ENCODE data around the gene DCP1A. TPM values are rescaled to one million over a fixed set of nuclear protein-coding genes. Genes with fewer than 3 reads are reported as not detected.
A peak's percentile ranks its signal among the peaks of the same experiment; 100 is the strongest.
"Not testable (repeated sequence)": the region's sequence is repeated elsewhere in the genome, so short reads cannot be mapped to it uniquely, and the experiment has no call there.

DCP1A gene
- total and polyA plus RNA-seq, 2 experiments from 2014 or later, result 19.3 to 32.0 TPM

DNA sequence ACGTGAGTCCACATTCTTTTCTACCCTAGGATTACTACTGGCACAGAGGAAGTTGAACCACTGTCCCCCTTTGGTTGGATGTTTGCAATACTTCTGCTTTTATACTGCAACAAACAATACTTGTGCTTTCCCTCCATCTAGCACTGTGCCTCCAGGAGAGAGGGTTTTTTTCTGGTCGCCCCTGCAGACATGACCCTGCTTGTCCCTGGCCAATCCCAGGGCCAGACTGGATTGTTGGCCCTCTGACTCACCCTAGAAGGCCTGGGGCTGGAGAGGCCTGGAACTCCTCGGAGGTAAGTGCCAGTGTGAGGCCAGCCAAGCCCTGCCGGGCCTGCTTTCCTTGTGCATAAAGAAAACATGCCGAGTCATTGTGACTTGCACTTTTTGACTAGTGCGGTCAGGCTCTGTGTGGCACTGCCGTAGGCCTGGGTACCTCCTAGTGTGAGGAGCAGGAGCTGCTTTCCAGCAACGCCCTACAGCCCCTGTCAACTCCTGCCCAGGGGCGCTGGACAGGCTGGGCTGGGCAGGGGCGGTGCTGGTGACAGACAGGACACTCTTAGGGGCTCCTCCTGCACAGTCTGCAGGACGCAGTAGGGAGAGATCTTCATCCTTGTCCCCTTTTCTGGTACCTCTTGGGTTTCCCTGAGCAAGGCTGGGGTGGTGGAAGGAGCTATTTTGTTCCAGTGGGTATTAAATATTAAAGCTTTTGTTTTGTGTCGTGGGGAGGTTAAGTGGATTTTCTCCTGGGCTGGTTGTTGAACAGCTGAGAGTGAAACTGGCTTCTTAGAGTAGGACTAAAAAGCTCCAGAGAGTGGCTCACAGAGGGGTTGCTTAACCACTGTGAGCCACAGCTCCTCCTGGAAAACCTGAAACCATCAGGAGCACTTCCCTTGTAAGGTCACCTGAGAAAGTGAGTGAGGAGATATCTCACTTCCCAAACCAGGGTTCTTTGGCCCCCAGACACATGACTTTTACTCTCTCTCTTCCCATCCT, 77.2 kb downstream of the DCP1A start:
- H3K4me3 Mint-ChIP-seq, result no peak overlapping the region
- Histone ChIP-seq H3K9me2 (ENCODE audit: insufficient read depth) (peaks cover 4% of the 10 kb centered on the region; the same call in 1 of the 2 replicates), H3K4me2 (peak overlapping the region; percentile 42; the same call in 1 of the 2 replicates), H3K27me3 (ENCODE audit: insufficient read depth) (no peaks in the 10 kb centered on the region), H3K36me3 (ENCODE audit: insufficient read depth) (no peaks in the 10 kb centered on the region), H3K4me1 (ENCODE audit: insufficient read depth) (peaks cover 11% of the 10 kb centered on the region), H3F3A (replicated peaks; ENCODE audit: low read depth) (no peaks in the 10 kb centered on the region), H3K79me2 (replicated peaks; ENCODE audit: insufficient read depth) (no peaks in the 10 kb centered on the region), H4K20me1 (replicated peaks; ENCODE audit: insufficient read depth) (no peaks in the 10 kb centered on the region), H3K4me3 (no peak overlapping the region), H2AFZ (peak overlapping the region; percentile 54), H3K27ac (ENCODE audit: low read depth) (peak overlapping the region; percentile 87)
- no peak for TF ChIP-seq POLR2AphosphoS5 (IDR thresholded peaks at IDR 0.05; ENCODE audit: low read depth)
- no peak for TF ChIP-seq NANOG (IDR thresholded peaks at IDR 0.05; ENCODE audit: borderline replicate concordance)
- TF ChIP-seq ZNF331 (CRISPR knock-in tag; IDR thresholded peaks at IDR 0.05; ENCODE audit: low read depth), result no peak
- TF ChIP-seq JUNB (IDR thresholded peaks at IDR 0.05; ENCODE audit: unreplicated experiment), result no peak
- TF ChIP-seq CREB1 (CRISPR knock-in tag; IDR thresholded peaks at IDR 0.05; ENCODE audit: low read depth), result 0 out of 2 replicates have a peak, but pooled peaks have one; percentile 14
- TF ChIP-seq, protein P1, sequence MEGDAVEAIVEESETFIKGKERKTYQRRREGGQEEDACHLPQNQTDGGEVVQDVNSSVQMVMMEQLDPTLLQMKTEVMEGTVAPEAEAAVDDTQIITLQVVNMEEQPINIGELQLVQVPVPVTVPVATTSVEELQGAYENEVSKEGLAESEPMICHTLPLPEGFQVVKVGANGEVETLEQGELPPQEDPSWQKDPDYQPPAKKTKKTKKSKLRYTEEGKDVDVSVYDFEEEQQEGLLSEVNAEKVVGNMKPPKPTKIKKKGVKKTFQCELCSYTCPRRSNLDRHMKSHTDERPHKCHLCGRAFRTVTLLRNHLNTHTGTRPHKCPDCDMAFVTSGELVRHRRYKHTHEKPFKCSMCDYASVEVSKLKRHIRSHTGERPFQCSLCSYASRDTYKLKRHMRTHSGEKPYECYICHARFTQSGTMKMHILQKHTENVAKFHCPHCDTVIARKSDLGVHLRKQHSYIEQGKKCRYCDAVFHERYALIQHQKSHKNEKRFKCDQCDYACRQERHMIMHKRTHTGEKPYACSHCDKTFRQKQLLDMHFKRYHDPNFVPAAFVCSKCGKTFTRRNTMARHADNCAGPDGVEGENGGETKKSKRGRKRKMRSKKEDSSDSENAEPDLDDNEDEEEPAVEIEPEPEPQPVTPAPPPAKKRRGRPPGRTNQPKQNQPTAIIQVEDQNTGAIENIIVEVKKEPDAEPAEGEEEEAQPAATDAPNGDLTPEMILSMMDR (conservative IDR thresholded peaks at IDR 0.05; ENCODE audit: low read depth in 2 of 2), result no peak
- no peak for TF ChIP-seq STAT1 (IDR thresholded peaks at IDR 0.05; ENCODE audit: unreplicated experiment)
- no peak for TF ChIP-seq EZH2 (IDR thresholded peaks at IDR 0.05; ENCODE audit: low read depth, unreplicated experiment)
- TF ChIP-seq EZH2phosphoT487 (IDR thresholded peaks at IDR 0.05; ENCODE audit: unreplicated experiment), result no peak
- no peaks in the 10 kb centered on the region for H3K9me3 Mint-ChIP-seq
- peaks cover 27% of the 10 kb centered on the region for H3K4me1 Mint-ChIP-seq
- ATAC-seq (peak; percentile 89), DNase-seq (ENCODE audit: low spot score) (peak; percentile 88)
- peak overlapping the region; percentile 98 for H3K27ac Mint-ChIP-seq
- no peaks in the 10 kb centered on the region for H3K36me3 Mint-ChIP-seq (ENCODE audit: low read depth)
- H3K27me3 Mint-ChIP-seq (ENCODE audit: insufficient read depth, low read depth, poor library complexity), result peaks cover 17% of the 10 kb centered on the region

DNA sequence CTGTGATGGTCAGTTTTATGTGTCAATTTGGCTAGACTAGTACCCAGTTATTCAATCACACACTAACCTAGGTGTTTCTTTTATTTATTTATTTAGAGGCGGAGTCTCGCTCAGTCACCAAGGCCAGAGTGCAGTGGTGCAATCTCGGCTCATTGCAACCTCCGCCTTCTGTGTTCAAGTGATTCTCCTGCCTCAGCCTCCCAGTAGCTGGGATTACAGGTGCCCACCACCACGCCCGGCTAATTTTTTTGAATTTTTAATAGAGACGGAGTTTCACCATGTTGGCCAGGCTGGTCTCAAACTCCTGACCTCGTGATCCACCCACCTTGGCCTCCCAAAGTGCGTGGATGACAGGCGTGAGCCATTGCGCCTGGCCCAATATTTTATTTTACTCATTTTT, 78.2 kb downstream of the DCP1A start:
- peaks cover 32% of the 10 kb centered on the region for H3K4me1 Mint-ChIP-seq
- H3F3A ChIP-seq (replicated peaks; ENCODE audit: low read depth); DNase-seq (ENCODE audit: low spot score); H3K9me2 ChIP-seq (ENCODE audit: insufficient read depth); H3K36me3 ChIP-seq (ENCODE audit: insufficient read depth); H3K4me2 ChIP-seq; H2AFZ ChIP-seq; H3K27me3 ChIP-seq (ENCODE audit: insufficient read depth); H3K4me3 Mint-ChIP-seq; H3K4me1 ChIP-seq (ENCODE audit: insufficient read depth); H3K9me3 Mint-ChIP-seq; H3K79me2 ChIP-seq (replicated peaks; ENCODE audit: insufficient read depth); H4K20me1 ChIP-seq (replicated peaks; ENCODE audit: insufficient read depth); ATAC-seq; H3K36me3 Mint-ChIP-seq (ENCODE audit: low read depth); H3K4me3 ChIP-seq: not testable (repeated sequence)
- H3K27ac Mint-ChIP-seq, result peak overlapping the region; percentile 98; the same call in 1 of the 2 replicates
- peak overlapping the region; percentile 87; the same call in 1 of the 2 replicates for H3K27ac ChIP-seq (ENCODE audit: low read depth)
- H3K27me3 Mint-ChIP-seq (ENCODE audit: insufficient read depth, low read depth, poor library complexity), result peaks cover 22% of the 10 kb centered on the region

Data from GM23338 (cell line).